ENCODE measurements around the gene CYP2B6. TPM values are rescaled to one million over a fixed set of nuclear protein-coding genes. Genes with fewer than 3 reads are reported as not detected.

Gene CYP2B6
- total and polyA plus RNA-seq, 2 donors (not counting 1 experiment from before 2014, with no cell fraction given): not detected

- no peaks in the 10 kb centered on the region for H3K79me2 ChIP-seq (ENCODE audit: control insufficient read depth, insufficient read depth, low read length)
- DNase-seq (ENCODE audit: low read depth in 2 of 2): no peak
- no peaks in the 10 kb centered on the region for H3K36me3 ChIP-seq (ENCODE audit: control insufficient read depth, insufficient read depth, low read length)
- no peaks in the 10 kb centered on the region for H4K20me1 ChIP-seq (ENCODE audit: control insufficient read depth, extremely low read depth, insufficient read depth, low read length)
- no peak overlapping the region for H3K4me2 ChIP-seq (ENCODE audit: extremely low read depth, insufficient read depth, low read length)
- TF ChIP-seq EZH2 (IDR thresholded peaks at IDR 0.05; ENCODE audit: low read length, missing control alignments) (no peak), CTCF (conservative IDR thresholded peaks at IDR 0.05 in 1 of 2, IDR thresholded peaks at IDR 0.05 in 1 of 2; ENCODE audit: low read depth in 1 of 2, low read length in 2 of 2) (no peak)
- no peaks in the 10 kb centered on the region for H3K4me1 ChIP-seq (ENCODE audit: control insufficient read depth, extremely low read depth, insufficient read depth, low read length)
- no peak overlapping the region for H3K9ac ChIP-seq (ENCODE audit: insufficient read depth, low read length)
- H2AFZ ChIP-seq (ENCODE audit: low read length): no peak overlapping the region
- H3K27me3 ChIP-seq (ENCODE audit: control insufficient read depth, insufficient read depth, low read length): no peaks in the 10 kb centered on the region
- no peaks in the 10 kb centered on the region for H3K9me3 ChIP-seq (ENCODE audit: control insufficient read depth, insufficient read depth, low read depth, low read length)
- no peak overlapping the region for H3K4me3 ChIP-seq (replicated peaks in 1 of 4; ENCODE audit: control extremely low read depth in 1 of 4, insufficient read depth in 1 of 4, low read depth in 3 of 4, low read length in 4 of 4)
- no peak overlapping the region for H3K27ac ChIP-seq (ENCODE audit: insufficient read depth, low read length)
Observed at GRCh38 chr19:41018736-41019290, 27.7 kb downstream of the CYP2B6 start.

GRCh38 chr19:41019346-41019745 is 28.3 kb downstream of the CYP2B6 start:
- TF ChIP-seq EZH2 (IDR thresholded peaks at IDR 0.05; ENCODE audit: low read length, missing control alignments) (no peak), CTCF (conservative IDR thresholded peaks at IDR 0.05 in 1 of 2, IDR thresholded peaks at IDR 0.05 in 1 of 2; ENCODE audit: low read depth in 1 of 2, low read length in 2 of 2) (no peak)
- H3K79me2 ChIP-seq (ENCODE audit: control insufficient read depth, insufficient read depth, low read length): no peaks in the 10 kb centered on the region
- H2AFZ ChIP-seq (ENCODE audit: low read length): no peak overlapping the region
- H3K36me3 ChIP-seq (ENCODE audit: control insufficient read depth, insufficient read depth, low read length): no peaks in the 10 kb centered on the region
- no peak overlapping the region for H3K9ac ChIP-seq (ENCODE audit: insufficient read depth, low read length)
- H3K27me3 ChIP-seq (ENCODE audit: control insufficient read depth, insufficient read depth, low read length): no peaks in the 10 kb centered on the region
- DNase-seq (ENCODE audit: low read depth in 2 of 2): no peak
- no peak overlapping the region for H3K4me3 ChIP-seq (replicated peaks in 1 of 4; ENCODE audit: control extremely low read depth in 1 of 4, insufficient read depth in 1 of 4, low read depth in 3 of 4, low read length in 4 of 4)
- no peak overlapping the region for H3K4me2 ChIP-seq (ENCODE audit: extremely low read depth, insufficient read depth, low read length)
- no peak overlapping the region for H3K27ac ChIP-seq (ENCODE audit: insufficient read depth, low read length)
- H4K20me1 ChIP-seq (ENCODE audit: control insufficient read depth, extremely low read depth, insufficient read depth, low read length): no peaks in the 10 kb centered on the region
- H3K4me1 ChIP-seq (ENCODE audit: control insufficient read depth, extremely low read depth, insufficient read depth, low read length): no peaks in the 10 kb centered on the region
- no peaks in the 10 kb centered on the region for H3K9me3 ChIP-seq (ENCODE audit: control insufficient read depth, insufficient read depth, low read depth, low read length)

- Histone ChIP-seq H3K9ac (ENCODE audit: insufficient read depth, low read length) (no peak overlapping the region), H3K27me3 (ENCODE audit: control insufficient read depth, insufficient read depth, low read length) (no peaks in the 10 kb centered on the region), H3K27ac (ENCODE audit: insufficient read depth, low read length) (no peak overlapping the region), H4K20me1 (ENCODE audit: control insufficient read depth, extremely low read depth, insufficient read depth, low read length) (no peaks in the 10 kb centered on the region), H3K36me3 (ENCODE audit: control insufficient read depth, insufficient read depth, low read length) (no peaks in the 10 kb centered on the region), H3K79me2 (ENCODE audit: control insufficient read depth, insufficient read depth, low read length) (no peaks in the 10 kb centered on the region), H2AFZ (ENCODE audit: low read length) (no peak overlapping the region), H3K4me1 (ENCODE audit: control insufficient read depth, extremely low read depth, insufficient read depth, low read length) (no peaks in the 10 kb centered on the region), H3K4me2 (ENCODE audit: extremely low read depth, insufficient read depth, low read length) (no peak overlapping the region), H3K9me3 (ENCODE audit: control insufficient read depth, insufficient read depth, low read depth, low read length) (no peaks in the 10 kb centered on the region), H3K4me3 (replicated peaks in 1 of 4; ENCODE audit: control extremely low read depth in 1 of 4, insufficient read depth in 1 of 4, low read depth in 3 of 4, low read length in 4 of 4) (no peak overlapping the region)
- TF ChIP-seq CTCF (conservative IDR thresholded peaks at IDR 0.05 in 1 of 2, IDR thresholded peaks at IDR 0.05 in 1 of 2; ENCODE audit: low read depth in 1 of 2, low read length in 2 of 2): no peak
- TF ChIP-seq EZH2 (IDR thresholded peaks at IDR 0.05; ENCODE audit: low read length, missing control alignments): no peak
- DNase-seq (ENCODE audit: low read depth in 2 of 2): no peak
Observed at GRCh38 chr19:41023193-41023592, 32.1 kb downstream of the CYP2B6 start.

Measured in fibroblast of lung (primary cell).